GM18499 (cell line): Measurements from ENCODE around the gene EBF3.

ENCODE experiments used
- ATAC-seq: cut with Tn5 transposase; IDR thresholded peaks from one replicate; pipeline ENCODE4 v1.9.1; 2021; ENCODE audit warnings: moderate number of reproducible peaks; ENCODE audit not compliant: insufficient read depth, unreplicated experiment

Gene EBF3

GRCh38 chr10:129959544-129960480, 4.3 kb downstream of the EBF3 start:
- no peak for ATAC-seq

- ATAC-seq = no peak
Measured at GRCh38 chr10:129958629-129959543, 5.2 kb downstream of the EBF3 start.

- ATAC-seq = no peak
Measured at GRCh38 chr10:129958148-129958628, 5.9 kb downstream of the EBF3 start.

- ATAC-seq = no peak
Measured at GRCh38 chr10:129956876-129957673, 7.0 kb downstream of the EBF3 start.

GRCh38 chr10:129956286-129956670, 7.8 kb downstream of the EBF3 start:
- ATAC-seq = no peak

GRCh38 chr10:129955601-129956285, 8.3 kb downstream of the EBF3 start:
- ATAC-seq = no peak

GRCh38 chr10:129954492-129955315, 9.4 kb downstream of the EBF3 start:
- ATAC-seq = no peak

GRCh38 chr10:129953119-129954051, 10.7 kb downstream of the EBF3 start:
- no peak for ATAC-seq

GRCh38 chr10:129952378-129953118, 11.5 kb downstream of the EBF3 start:
- ATAC-seq = no peak

- no peak for ATAC-seq
Measured at GRCh38 chr10:129951970-129952265, 12.2 kb downstream of the EBF3 start.

- ATAC-seq = no peak
Measured at GRCh38 chr10:129951101-129951969, 12.7 kb downstream of the EBF3 start.

- ATAC-seq = no peak
Measured at GRCh38 chr10:129950676-129951075, 13.4 kb downstream of the EBF3 start.

GRCh38 chr10:129949891-129950291, 14.2 kb downstream of the EBF3 start:
- ATAC-seq = no peak

- ATAC-seq = no peak
Measured at GRCh38 chr10:129949411-129949810, 14.7 kb downstream of the EBF3 start.

- ATAC-seq = no peak
Measured at GRCh38 chr10:129946859-129947258, 17.2 kb downstream of the EBF3 start.
